Brain microvascular endothelial cell (primary cell): ENCODE measurements around the gene ZNF746.

Experiments
- DNase-seq: peaks from one replicate; pipeline ENCODE4 v3.0.0-alpha.2; 2020
- H3K27ac ChIP-seq: fragments of 250-450 bp; sonication (Bioruptor Pico); 2 replicates; pipeline ENCODE4 v1.5.1; 2020; ENCODE audit warnings: mild to moderate bottlenecking, moderate library complexity
- H3K27me3 ChIP-seq: fragments of 250-450 bp; sonication (Bioruptor Pico); replicated peaks from 2 replicates; pipeline ENCODE4 v1.5.1; 2020; ENCODE audit warnings: mild to moderate bottlenecking
- H3K36me3 ChIP-seq: fragments of 250-450 bp; sonication (Bioruptor Pico); replicated peaks from 2 replicates; pipeline ENCODE4 v1.5.1; 2020; ENCODE audit warnings: mild to moderate bottlenecking
- H3K4me3 ChIP-seq: 2 replicates; pipeline ENCODE4 v1.5.1; 2011; ENCODE audit warnings: low read depth, mild to moderate bottlenecking, control low read depth, low read length, moderate library complexity
- in situ Hi-C: cut with HindIII; loops from 2 replicates; pipeline ENCODE4 v1.10.0; 2017; ENCODE audit warnings: low sequenced_read_pairs, low pct_ligation_motif_present
- TF ChIP-seq, protein P1 (sequence below): IDR thresholded peaks from 2 replicates; pipeline ENCODE4 v1.5.1; 2011; ENCODE audit warnings: low read depth, mild to moderate bottlenecking, moderate library complexity, low read length, control low read depth, inconsistent platforms; ENCODE audit errors: missing control alignments

ZNF746 gene

GRCh38 chr7:149432121-149432691 is 65.4 kb downstream of the ZNF746 start:
- in situ Hi-C loops: no loop called here
- Histone ChIP-seq H3K27ac (no peak overlapping the region), H3K36me3 (peaks cover 20% of the 10 kb centered on the region), H3K27me3 (no peaks in the 10 kb centered on the region), H3K4me3 (no peak overlapping the region)
- TF ChIP-seq, protein P1, sequence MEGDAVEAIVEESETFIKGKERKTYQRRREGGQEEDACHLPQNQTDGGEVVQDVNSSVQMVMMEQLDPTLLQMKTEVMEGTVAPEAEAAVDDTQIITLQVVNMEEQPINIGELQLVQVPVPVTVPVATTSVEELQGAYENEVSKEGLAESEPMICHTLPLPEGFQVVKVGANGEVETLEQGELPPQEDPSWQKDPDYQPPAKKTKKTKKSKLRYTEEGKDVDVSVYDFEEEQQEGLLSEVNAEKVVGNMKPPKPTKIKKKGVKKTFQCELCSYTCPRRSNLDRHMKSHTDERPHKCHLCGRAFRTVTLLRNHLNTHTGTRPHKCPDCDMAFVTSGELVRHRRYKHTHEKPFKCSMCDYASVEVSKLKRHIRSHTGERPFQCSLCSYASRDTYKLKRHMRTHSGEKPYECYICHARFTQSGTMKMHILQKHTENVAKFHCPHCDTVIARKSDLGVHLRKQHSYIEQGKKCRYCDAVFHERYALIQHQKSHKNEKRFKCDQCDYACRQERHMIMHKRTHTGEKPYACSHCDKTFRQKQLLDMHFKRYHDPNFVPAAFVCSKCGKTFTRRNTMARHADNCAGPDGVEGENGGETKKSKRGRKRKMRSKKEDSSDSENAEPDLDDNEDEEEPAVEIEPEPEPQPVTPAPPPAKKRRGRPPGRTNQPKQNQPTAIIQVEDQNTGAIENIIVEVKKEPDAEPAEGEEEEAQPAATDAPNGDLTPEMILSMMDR: no peak
- no peak for DNase-seq

DNA sequence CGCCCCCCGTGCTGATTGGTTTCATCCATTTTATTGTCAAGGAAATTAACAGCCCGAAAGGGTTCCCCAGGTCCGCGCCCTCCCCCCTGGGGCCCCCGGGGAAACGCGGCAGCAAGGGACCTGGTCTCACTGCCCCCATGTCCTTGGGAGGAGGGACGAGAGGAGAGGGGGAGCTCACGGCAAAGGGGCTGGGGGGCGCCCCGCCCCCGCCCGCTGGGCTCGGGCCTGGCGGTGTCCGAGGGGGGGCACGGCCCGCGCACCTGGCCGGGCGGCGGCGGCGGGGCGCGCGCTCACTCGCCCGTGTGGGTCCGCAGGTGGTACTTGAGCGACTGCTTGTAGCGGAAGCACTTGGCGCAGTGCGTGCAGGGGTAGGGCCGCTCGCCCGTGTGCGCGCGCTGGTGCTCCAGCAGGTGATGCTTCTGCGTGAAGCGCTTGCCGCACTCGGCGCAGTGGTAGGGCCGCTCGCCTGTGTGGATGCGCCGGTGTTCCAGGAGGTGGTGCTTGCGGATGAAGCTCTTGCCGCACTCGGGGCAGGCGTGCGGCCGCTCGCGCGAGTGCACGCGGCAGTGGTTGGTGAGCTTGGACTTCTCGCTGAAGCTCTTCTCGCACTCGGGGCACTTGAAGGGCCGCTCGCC is 66.0 kb downstream of the ZNF746 start:
- in situ Hi-C loops: no loop called here
- Histone ChIP-seq H3K4me3 (no peak overlapping the region), H3K27me3 (no peaks in the 10 kb centered on the region), H3K36me3 (peaks cover 20% of the 10 kb centered on the region), H3K27ac (no peak overlapping the region)
- TF ChIP-seq, protein P1: no peak
- DNase-seq: no peak

DNA sequence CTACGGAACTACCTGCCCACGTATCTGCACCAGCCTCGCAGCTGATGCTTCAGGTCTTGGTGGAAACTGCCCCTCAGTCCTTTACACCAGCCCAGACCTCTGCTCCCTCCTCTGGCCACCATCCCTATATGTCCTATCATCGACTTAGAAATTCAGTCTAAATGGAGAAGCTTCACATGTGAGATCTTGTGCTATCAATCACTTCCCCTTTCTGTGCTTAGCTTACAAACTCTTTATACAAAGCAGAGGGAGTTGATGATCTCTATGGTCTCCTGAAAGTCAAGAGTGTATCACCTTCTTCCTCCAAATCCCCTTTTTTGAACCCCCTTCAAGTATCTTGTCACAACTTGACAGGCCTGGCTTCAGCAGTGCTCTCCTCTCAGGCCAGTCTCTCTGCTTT is 67.4 kb downstream of the ZNF746 start:
- TF ChIP-seq, protein P1: no peak
- Histone ChIP-seq H3K4me3 (no peak overlapping the region), H3K27ac (no peak overlapping the region), H3K36me3 (peaks cover 15% of the 10 kb centered on the region), H3K27me3 (no peaks in the 10 kb centered on the region)
- in situ Hi-C loops: no loop called here
- DNase-seq: no peak

GRCh38 chr7:149427893-149428292 is 69.7 kb downstream of the ZNF746 start:
- no peak overlapping the region for H3K4me3 ChIP-seq
- peaks cover 10% of the 10 kb centered on the region for H3K36me3 ChIP-seq
- TF ChIP-seq, protein P1: no peak
- DNase-seq: no peak
- no peaks in the 10 kb centered on the region for H3K27me3 ChIP-seq
- in situ Hi-C loops: no loop called here
- no peak overlapping the region for H3K27ac ChIP-seq

DNA sequence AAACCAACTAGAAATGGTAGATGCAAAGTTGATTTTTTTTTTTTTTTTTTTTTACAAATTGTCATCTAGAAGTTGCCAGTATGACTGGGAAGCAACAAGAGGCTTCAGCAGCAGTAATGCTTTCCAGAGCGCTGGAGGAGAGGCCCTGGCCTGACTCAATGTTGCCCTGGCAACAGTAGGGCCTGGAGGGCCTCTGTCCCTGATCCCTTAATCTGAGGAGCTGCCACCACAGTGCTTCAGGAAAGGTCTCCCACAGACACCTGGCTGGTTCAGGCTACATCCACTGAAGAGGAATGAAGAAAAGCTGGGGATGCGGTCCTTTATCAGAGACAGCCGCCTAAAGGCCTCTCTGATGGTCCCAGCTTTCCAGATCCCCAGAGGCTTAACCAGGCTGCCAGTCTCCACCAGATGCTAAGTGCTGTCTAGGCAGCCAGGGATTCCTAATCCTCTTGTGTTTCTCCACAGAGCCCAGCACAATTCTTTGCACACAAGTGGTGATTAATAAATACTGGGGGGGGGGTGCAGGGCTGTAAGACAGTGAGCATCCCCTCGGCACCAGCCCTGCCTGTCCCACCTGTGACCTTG is 70.4 kb downstream of the ZNF746 start:
- TF ChIP-seq, protein P1: no peak
- Histone ChIP-seq H3K4me3 (no peak overlapping the region), H3K27ac (no peak overlapping the region), H3K36me3 (peaks cover 6% of the 10 kb centered on the region), H3K27me3 (no peaks in the 10 kb centered on the region)
- no peak for DNase-seq
- in situ Hi-C loops: no loop called here
